GM19099 (cell line): ENCODE measurements around the gene TBCEL.

Experiments
- POLR2A ChIP-seq: IDR thresholded peaks from 3 replicates; pipeline ENCODE4 v1.6.1; 2011; ENCODE audit warnings: low read depth; ENCODE audit not compliant: insufficient read length; ENCODE audit errors: extremely low read depth

The TBCEL gene

DNA sequence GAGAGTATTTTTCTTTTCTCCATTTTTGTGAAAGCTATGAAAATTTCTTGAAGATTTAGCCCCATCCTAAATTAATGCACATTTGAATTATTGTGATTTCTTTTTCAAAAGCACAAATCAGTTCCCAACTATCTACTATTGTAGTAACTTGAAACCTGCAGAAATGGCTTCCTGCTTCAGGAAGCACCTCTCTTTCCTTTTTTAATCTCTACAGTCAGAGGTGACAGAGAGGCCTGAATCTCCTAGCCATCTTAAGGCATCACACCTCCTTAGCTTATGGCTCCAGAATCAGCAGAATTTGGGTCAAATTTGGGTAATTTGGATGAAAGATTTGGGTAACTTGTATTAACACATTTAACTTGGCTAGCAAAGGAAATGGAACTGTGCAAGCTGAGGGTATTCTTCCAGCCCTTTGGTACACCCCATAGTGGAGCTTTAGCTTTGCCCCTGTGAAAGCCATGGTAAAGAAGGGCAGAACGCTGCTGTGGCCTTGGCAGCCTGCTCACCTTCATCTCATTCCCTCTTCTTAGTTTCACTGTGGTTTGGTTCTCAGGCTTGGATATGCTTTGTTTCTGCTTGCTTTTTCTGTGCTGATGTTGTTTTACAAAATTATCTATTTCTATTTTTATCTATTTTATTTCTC, 16.2 kb downstream of the TBCEL start:
- TF ChIP-seq POLR2A = no peak

DNA sequence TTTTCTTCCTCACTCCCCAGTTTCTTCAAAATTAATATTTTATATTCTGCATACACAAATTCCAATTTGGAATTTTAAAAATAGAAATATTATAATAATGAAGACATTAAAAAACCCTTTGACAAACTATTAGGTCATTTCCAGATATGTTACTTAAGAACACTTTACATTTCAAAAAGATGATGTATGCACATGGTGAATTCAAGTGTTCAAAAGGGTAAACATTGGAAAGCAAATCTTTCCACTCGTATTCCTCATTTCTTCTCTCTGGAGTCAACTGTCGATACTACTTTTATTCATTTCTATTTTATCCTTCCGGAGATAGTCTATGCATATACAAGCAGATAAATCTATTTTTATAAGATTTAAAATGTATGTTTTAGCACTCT, 16.7 kb downstream of the TBCEL start:
- no peak for TF ChIP-seq POLR2A

DNA sequence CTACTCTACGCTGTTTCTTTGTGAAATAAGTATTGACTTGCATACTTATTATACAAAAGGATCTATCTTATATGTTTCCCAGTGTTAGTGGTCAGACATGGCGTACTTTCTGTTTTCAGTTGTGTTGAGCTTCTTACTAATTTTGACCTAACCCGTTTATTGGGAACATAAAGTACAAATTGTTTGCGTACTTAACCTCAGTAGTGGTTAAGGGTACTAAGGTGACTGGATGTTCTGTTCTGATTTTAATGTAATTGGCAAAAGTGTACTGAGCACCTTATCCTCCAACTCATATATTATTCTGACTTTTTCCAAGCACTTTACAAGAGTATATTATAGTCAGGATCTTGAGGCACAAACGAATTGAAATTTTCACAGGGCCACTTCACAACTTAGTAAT, 17.2 kb downstream of the TBCEL start:
- TF ChIP-seq POLR2A = no peak

DNA sequence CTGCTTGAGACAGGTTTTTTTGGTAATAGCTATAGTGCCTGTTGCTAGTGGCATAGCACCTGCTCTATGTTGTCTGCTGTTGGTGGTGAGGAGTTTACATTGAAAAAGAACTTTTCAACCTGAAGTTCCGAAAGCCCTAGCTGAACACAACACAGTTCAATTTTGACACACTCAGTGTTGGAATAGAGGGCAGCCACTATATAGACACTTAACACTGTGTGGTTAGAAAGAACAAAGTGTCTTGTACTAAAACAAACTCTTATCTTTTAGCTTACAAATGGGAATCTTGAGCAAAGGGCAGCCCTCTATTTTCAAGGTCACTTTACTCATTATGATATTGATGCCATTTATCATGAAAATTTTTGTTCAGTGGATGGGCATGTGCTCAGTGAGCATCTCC, 18.4 kb downstream of the TBCEL start:
- TF ChIP-seq POLR2A = no peak

DNA sequence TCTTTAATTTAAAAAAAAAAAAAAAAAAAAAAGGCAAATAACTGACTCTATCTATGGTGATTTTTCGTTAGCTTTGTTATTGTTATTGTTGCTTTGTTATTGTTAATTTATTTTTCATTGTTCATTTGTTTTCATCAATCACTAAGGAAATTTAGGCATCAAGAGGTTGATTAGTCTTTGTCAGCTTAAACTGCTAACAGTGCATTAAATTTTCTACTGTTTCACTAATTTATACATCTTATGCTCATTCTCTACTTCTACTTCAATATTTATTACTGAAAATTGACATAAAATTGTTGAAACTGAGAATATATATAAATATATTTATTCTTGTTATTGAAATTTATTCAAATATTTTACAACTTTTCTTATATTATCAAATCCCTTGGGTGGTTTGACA, 24.0 kb downstream of the TBCEL start:
- no peak for TF ChIP-seq POLR2A

DNA sequence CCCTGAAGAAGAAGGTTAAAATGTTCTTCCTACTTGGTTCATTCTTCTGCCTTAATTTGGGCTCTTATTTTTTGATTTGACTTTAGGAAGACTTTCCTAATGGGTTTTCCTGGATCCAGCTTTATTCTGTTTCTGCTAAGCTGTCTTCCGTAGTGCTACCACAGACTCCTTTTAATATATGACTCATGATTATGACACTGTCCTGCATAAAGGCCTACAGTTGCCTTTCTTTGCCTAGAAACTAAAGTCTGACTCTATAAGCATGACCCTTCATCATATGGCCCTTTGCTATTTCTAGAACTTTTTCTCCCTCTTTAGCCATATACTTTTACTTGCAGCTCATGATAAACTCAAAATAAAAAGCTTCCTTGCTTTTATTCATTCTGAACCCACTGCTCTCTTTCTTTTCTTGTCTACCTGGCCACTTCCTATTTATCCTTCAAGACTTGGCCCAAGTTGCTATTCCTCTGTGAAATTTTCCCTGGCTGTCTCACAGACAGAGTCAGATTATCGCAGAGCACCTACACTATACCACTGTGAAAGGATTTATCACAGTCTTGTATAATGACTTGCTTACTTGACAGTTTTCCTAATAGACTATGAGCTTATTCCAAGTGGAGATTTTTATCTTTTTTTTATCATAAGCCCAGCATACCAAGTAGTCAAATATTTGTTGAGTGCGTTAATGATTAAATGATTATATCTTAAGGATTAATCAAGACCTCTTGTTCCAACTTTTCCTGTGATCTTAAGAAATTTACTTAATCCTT, 24.7 kb downstream of the TBCEL start:
- TF ChIP-seq POLR2A = no peak

DNA sequence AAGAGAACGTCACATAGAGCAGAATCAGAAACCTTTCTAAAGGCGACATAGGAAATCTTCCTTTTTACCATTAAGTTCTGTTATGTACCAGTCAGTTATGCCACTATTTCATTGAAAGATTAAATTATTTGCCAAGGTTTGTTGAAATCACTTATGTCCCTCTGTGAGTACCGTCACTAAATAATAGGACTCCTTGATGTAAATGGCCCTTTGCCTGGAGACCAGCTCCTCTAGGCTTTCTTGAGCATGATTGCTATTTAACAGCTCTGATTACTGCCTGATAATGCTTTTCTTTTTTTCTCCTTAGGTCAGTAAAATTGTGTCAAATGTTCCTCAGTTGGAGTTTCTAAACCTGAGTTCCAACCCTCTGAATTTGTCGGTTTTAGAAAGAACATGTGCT, 29.3 kb downstream of the TBCEL start:
- no peak for TF ChIP-seq POLR2A

DNA sequence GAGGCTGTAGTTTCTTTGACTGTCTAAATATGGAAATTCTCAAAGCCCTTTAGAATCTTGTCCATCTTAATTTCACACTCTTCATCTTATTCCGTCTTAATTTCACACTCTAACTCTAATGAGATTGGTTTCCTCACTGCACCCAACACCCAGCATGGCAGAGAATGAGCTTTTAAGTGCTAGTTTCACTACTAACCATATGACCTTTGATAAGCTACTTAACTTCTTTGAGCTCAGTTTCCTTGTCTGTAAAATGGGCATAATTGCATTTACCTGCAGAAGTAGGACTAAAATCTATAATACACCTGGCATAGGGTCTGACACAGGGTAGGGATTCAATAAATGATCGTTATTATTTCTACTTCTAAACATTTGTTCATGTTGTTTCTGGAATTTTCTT, 30.4 kb downstream of the TBCEL start:
- TF ChIP-seq POLR2A = no peak

DNA sequence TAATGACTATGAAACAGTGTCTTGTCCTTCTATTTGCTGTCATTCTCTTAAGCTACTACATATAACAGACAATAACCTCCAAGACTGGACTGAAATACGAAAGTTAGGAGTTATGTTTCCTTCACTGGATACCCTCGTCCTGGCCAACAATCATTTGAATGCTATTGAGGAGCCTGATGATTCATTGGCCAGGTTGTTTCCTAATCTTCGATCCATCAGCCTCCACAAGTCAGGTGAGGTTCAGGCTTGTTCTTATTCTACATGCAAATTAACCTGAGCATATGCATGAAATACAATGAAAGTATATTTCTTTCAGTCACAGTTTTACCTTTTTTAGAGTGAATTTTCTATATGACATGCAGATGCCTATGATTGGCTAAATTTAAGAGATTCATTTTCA, 31.2 kb downstream of the TBCEL start:
- TF ChIP-seq POLR2A = no peak

DNA sequence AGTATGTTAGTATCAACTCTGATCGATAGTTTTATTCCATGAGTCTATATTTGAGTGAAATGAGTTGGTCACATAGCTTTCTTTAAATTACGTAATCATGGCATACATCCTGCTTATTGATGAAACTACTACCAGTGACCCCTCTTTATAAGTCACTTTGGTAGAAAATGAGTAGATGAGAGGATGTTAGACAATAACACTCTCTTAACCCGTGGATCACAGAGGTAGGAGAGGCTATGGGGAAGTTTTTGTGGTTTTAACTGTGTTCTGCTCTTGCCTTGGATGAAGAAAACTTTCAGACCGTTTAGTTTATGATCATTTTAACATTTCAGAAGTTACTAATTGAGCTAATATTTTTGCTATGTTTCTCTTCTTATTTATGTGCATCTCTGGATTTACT, 34.0 kb downstream of the TBCEL start:
- TF ChIP-seq POLR2A = no peak

DNA sequence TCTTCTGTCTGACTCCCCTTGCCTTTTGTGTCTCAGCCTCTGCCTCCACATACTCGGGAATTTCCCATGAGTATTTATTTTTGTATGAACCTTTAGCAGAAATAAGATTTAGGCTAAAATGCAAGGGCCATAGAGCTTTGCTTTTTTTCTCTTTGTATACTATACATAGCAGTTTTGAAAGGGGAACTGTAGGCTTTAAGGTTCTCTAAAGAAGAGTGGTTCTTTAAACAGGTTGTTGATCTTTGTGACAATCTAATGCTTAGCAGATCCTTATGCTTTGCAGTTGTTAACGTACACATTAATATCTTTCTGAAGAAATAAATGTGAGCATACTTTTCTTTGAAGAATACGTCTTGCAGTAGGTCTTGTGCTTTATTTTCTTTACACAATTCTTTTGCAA, 35.0 kb downstream of the TBCEL start:
- TF ChIP-seq POLR2A = no peak

DNA sequence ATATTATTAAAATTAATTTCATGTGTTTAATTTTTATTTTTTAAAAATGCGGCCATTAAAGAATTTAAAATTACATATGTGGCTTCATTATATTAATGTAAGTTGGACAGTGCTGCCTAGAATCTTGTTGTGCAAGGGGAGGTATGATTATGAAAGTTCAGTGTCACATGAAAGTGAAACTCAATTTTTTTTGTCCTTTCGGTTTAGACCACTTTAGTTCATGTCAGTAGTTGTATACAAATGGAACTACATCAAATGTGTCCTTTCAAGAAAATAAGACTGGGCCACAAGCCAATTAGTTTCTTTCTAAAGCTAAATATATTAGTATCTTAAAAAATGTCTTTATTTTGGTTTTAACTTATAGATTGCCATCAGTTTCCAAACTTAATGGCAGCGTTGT, 35.7 kb downstream of the TBCEL start:
- TF ChIP-seq POLR2A = no peak

DNA sequence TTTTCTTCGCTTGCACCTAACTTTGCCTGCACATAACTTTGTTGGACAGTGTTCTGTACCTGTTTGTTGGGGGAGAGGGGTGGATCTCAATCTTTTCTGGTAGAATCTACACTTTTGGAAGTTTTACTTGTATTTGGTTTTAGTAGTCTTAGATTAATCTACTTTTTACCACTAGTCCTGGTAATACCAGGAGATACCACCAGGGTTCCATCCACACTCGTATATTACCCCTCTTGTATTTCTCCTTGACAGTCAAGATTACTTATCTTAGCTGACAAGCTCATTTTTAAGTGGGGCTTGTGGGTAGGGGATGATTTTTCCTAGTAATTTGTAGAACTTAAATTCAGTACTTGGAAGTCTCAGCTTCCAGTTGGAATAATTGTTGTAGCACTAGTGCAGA, 39.8 kb downstream of the TBCEL start:
- TF ChIP-seq POLR2A = no peak

DNA sequence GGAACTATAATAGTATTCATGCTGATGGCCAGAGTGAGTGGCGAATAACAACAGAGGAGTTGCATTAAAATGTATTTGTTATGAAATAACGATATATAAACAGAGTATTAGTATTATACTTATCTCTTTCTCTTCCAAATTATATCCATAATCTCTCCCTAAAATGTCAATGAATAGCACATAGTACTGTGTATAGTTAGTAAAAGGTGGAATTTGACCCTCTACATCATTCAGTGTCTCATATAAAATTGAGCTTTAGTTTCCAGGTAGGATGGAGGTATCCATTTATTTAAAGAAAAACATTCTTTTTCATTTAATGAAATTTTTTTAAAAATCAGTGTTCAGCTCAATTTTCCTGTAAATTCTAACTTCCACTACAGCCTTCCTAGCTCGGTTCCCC, 42.7 kb downstream of the TBCEL start:
- no peak for TF ChIP-seq POLR2A

DNA sequence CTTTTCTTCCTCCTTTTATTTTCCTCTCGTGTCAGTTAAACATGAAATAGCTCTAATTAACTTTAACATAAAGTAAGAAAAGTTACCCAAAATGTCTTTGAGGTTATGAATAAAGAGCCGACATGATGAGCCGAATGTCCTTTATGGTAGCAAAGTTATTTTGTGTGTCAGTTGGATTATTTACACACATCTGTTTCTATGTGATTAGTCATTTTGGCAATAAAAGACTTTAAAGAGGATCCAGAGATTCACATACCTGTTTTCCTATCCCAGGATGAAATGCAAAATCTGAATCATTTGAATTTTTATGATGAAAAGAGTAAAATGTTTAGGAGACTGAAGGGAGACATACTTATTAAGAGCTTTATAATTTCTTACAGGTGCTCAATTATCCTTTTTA, 43.1 kb downstream of the TBCEL start:
- TF ChIP-seq POLR2A = no peak

DNA sequence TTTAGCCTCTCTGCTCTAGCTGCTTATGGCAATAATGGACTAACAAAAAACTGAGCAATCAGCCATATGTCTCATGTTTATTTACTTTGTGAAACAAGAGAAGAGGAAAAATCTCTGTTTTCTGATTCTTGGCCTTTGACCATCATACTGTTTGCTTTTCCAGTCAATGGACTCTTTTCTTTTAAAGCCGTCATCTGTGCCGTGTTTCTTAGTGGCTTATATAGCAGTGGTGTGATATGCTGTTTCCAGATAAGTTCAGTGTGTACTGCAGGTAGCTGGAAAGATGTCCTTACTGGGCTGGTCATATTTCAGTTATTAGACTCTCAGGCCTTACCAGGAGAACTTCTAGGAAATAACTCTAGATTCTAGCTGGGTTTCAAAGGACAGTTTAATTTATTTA, 43.6 kb downstream of the TBCEL start:
- no peak for TF ChIP-seq POLR2A
